Nephron progenitor cell (in vitro differentiated cells): ENCODE results near the gene GJA4.

Source experiments
- DNase-seq: peaks from one replicate; pipeline ENCODE4 v3.0.0; 2021
- H3K27ac Mint-ChIP-seq: 2 replicates; pipeline ENCODE4 v1.8.0; 2021; ENCODE audit warnings: mild to moderate bottlenecking, moderate library complexity, mixed read lengths
- H3K27me3 Mint-ChIP-seq: 2 replicates; pipeline ENCODE4 v1.8.0; 2021; ENCODE audit warnings: mild to moderate bottlenecking, low read depth, mixed read lengths; ENCODE audit not compliant: poor library complexity
- H3K36me3 Mint-ChIP-seq: 2 replicates; pipeline ENCODE4 v1.8.0; 2021; ENCODE audit warnings: low read depth, mixed read lengths
- H3K4me1 Mint-ChIP-seq: 2 replicates; pipeline ENCODE4 v1.8.0; 2021; ENCODE audit warnings: mixed read lengths
- H3K4me3 Mint-ChIP-seq: 2 replicates; pipeline ENCODE4 v1.8.0; 2021; ENCODE audit warnings: mild to moderate bottlenecking, moderate library complexity, mixed read lengths
- H3K9me3 Mint-ChIP-seq: 2 replicates; pipeline ENCODE4 v1.8.0; 2021; ENCODE audit warnings: mild to moderate bottlenecking, moderate library complexity, mixed read lengths
- TF ChIP-seq, protein P1 (sequence below): fragments of 200-600 bp; sonication (generic); IDR thresholded peaks from 2 replicates; pipeline ENCODE4 v1.5.0; 2021; ENCODE audit warnings: antibody characterized with exemption

GJA4 gene

GRCh38 chr1:34761776-34762307, 31.0 kb upstream of the GJA4 start:
- TF ChIP-seq, protein P1, sequence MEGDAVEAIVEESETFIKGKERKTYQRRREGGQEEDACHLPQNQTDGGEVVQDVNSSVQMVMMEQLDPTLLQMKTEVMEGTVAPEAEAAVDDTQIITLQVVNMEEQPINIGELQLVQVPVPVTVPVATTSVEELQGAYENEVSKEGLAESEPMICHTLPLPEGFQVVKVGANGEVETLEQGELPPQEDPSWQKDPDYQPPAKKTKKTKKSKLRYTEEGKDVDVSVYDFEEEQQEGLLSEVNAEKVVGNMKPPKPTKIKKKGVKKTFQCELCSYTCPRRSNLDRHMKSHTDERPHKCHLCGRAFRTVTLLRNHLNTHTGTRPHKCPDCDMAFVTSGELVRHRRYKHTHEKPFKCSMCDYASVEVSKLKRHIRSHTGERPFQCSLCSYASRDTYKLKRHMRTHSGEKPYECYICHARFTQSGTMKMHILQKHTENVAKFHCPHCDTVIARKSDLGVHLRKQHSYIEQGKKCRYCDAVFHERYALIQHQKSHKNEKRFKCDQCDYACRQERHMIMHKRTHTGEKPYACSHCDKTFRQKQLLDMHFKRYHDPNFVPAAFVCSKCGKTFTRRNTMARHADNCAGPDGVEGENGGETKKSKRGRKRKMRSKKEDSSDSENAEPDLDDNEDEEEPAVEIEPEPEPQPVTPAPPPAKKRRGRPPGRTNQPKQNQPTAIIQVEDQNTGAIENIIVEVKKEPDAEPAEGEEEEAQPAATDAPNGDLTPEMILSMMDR, result no peak
- Mint-ChIP-seq H3K27me3 (peaks cover 16% of the 10 kb centered on the region), H3K27ac (no peak overlapping the region)

DNA sequence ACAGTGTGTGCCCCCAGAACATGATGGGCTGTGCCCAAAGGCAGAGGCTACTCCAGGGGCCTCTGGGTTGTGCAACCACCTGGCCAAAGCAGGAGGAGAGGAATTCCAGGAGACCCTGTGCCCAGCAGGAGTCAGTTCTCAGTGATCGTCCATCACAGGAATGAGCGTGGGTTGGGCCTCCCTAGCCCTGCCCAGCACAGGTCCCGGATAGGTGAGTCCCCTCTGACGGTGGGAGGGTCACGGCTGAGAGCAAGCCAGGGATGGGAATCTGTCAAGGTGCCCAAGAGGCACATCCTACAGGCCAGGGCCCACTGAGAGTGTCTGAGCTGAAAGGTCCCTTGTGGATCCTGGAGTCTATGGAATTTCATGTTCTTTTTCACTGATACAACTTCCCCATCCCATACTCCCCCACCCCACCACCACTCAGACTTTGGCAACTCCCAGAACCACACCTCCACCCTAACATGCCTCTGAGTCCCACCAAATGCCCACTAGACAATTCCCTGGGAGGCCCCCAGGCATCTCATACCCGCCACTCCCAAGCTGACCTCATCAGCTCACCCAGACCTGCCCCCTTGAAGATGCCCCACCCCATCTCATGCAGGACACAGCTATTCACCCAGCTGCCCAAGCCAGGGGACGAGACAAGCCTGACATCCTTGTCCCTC, 30.2 kb upstream of the GJA4 start:
- Mint-ChIP-seq H3K36me3 (no peaks in the 10 kb centered on the region), H3K27ac (no peak overlapping the region), H3K9me3 (no peaks in the 10 kb centered on the region), H3K4me3 (no peak overlapping the region), H3K4me1 (no peaks in the 10 kb centered on the region), H3K27me3 (peaks cover 16% of the 10 kb centered on the region)
- DNase-seq, result no peak
- TF ChIP-seq, protein P1, result no peak

More at GRCh38 chr1:34761776-34762307, 31.0 kb upstream of the GJA4 start:
- no peak overlapping the region for H3K4me3 Mint-ChIP-seq
- no peaks in the 10 kb centered on the region for H3K36me3 Mint-ChIP-seq
- no peaks in the 10 kb centered on the region for H3K9me3 Mint-ChIP-seq
- no peaks in the 10 kb centered on the region for H3K4me1 Mint-ChIP-seq
- DNase-seq, result no peak

DNA sequence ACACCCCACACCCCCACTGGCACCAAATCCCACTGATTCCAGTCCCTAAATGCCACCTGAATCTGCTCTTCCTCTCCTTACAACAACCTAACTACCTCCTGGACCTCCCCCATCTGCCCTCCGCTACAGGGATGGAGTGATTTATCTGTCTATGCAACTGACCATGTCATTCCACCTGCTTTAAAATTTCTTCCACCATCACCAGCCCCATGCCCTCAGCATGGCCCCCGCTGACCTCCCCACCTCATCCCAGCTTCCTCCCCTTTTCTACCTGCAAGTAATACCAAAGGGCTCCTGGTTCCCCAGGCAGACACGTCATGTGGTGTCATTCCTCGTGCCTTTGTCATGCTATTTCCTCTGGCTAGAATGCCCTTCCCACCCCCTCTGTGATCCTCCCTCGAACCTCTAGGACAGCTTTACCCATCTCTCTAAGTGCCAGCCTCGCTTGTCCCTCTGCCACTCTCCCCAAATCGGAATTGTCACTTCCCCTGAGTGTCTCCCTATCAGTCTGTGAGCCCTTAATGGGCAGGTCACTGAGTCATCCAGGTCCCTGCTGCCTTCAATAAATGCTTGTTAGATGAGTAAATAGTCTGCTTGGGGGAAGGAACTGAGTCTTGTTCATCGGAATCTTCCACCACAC, 29.5 kb upstream of the GJA4 start:
- Mint-ChIP-seq H3K9me3 (no peaks in the 10 kb centered on the region), H3K4me1 (no peaks in the 10 kb centered on the region), H3K4me3 (no peak overlapping the region), H3K27ac (no peak overlapping the region), H3K27me3 (peaks cover 16% of the 10 kb centered on the region), H3K36me3 (no peaks in the 10 kb centered on the region)
- TF ChIP-seq, protein P1, result no peak
- DNase-seq, result no peak

- no peaks in the 10 kb centered on the region for H3K36me3 Mint-ChIP-seq
- no peak overlapping the region for H3K27ac Mint-ChIP-seq
- no peaks in the 10 kb centered on the region for H3K9me3 Mint-ChIP-seq
- no peaks in the 10 kb centered on the region for H3K4me1 Mint-ChIP-seq
- H3K27me3 Mint-ChIP-seq, result peaks cover under 1% of the 10 kb centered on the region
- DNase-seq, result no peak
- H3K4me3 Mint-ChIP-seq, result no peak overlapping the region
- TF ChIP-seq, protein P1, result no peak
Measured at GRCh38 chr1:34768856-34769255, 23.9 kb upstream of the GJA4 start.

DNA sequence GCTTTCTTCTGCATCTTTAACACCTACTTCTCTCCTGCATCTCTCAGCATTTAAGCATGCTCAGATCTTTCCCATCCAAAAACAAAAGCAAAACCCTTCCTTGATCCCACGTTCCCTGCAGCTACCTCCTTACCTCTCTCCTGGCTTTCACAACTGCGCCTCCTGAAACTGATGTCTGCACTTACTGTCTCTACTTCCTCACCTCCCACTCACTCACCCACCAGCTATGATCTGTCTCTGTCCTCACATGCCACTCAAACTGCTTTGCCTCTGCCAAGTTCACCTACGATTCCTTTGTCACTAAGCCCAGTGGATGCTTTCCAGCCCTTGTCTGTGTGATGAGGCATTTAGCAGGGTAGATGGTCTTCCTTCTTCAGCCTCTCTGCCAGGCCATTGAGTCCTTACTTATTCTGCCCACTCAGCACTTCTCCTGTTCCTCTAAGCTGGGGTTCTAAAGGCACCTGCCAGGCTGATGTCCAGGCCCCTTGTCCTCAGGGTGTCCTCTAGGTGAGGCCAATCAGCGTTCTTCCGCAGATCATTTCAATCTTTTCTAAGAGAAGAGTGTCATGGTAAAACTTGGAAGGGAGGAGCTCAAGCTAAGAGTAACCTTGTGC, 21.8 kb upstream of the GJA4 start:
- TF ChIP-seq, protein P1, result no peak
- no peak for DNase-seq
- Mint-ChIP-seq H3K9me3 (no peaks in the 10 kb centered on the region), H3K4me1 (no peaks in the 10 kb centered on the region), H3K4me3 (no peak overlapping the region), H3K36me3 (no peaks in the 10 kb centered on the region), H3K27me3 (peaks cover 3% of the 10 kb centered on the region), H3K27ac (no peak overlapping the region)
